Endothelial cell of umbilical vein (primary cell): ENCODE results near the gene TMC4. TPM values are rescaled to one million over a fixed set of nuclear protein-coding genes. Genes with fewer than 3 reads are reported as not detected.

Experiments
- BruUV-seq: library from RNA; stranded (reverse); fragments of 400-500 nt; replicated peaks from 2 replicates; lab custom pipeline; 2021; lab: Mats Ljungman, UMichigan
- CTCF ChIA-PET: fragments of 300-600, 350-600 bp; sonication (Branson Sonifier 250); formaldehyde crosslinking; loops from one replicate; lab custom pipeline; 2021; ENCODE audit warnings: antibody characterized with exemption, inconsistent platforms; lab: Charles Lee
- POLR2A ChIA-PET: fragments of 300-600, 350-600 bp; sonication (Branson Sonifier 250); formaldehyde crosslinking; loops from one replicate; lab custom pipeline; 2021; ENCODE audit warnings: antibody characterized with exemption, inconsistent platforms; lab: Charles Lee
- DNase-seq: peaks from one replicate; pipeline ENCODE4 v3.0.0-alpha.2; 2011; ENCODE audit warnings: low read depth, low spot score
- FAIRE-seq: peaks from 2 replicates; lab custom pipeline; 2011; peaks lifted over from hg19 to GRCh38; lab: Jason Lieb, UNC
- H2AFZ ChIP-seq: 2 replicates; pipeline ENCODE4 v1.6.0; 2012; ENCODE audit warnings: low read depth, low read length, control low read depth, inconsistent platforms
- H3K27ac ChIP-seq: 2 replicates; pipeline ENCODE4 v1.5.1; 2011; ENCODE audit warnings: low read depth, mild to moderate bottlenecking, control low read depth, low read length, moderate library complexity; ENCODE audit not compliant: insufficient read depth
- H3K27me3 ChIP-seq, 2 experiments: 2 replicates each; pipeline versions ENCODE4 v1.6.0 to v1.6.1; 2011; ENCODE audit warnings: low read length in 2 of 2, mixed read lengths in 1 of 2; ENCODE audit not compliant: control insufficient read depth in 2 of 2, insufficient read depth in 2 of 2
- H3K36me3 ChIP-seq, 2 experiments: 2 replicates in 1 of 2; 3 replicates in 1 of 2; pipeline ENCODE4 v1.5.1; 2011; ENCODE audit warnings: low read length in 2 of 2, mild to moderate bottlenecking in 1 of 2, moderate library complexity in 1 of 2; ENCODE audit not compliant: control insufficient read depth in 2 of 2, insufficient read depth in 2 of 2; ENCODE audit errors: extremely low read depth in 1 of 2
- H3K4me1 ChIP-seq: 3 replicates; pipeline ENCODE4 v1.5.1; 2011; ENCODE audit warnings: mild to moderate bottlenecking, low read length; ENCODE audit not compliant: control insufficient read depth, insufficient read depth; ENCODE audit errors: extremely low read depth
- H3K4me2 ChIP-seq: 2 replicates; pipeline ENCODE4 v1.6.1; 2011; ENCODE audit warnings: low read length, control low read depth, mixed read lengths; ENCODE audit not compliant: insufficient read depth
- H3K4me3 ChIP-seq, 3 experiments: fragments of 200-600 bp in 1 of 3; sonication (generic), shearing (Covaris generic) in 1 of 3; replicated peaks in 1 of 3; 2 replicates each; pipeline ENCODE4 v1.5.1; 2011 to 2016; ENCODE audit warnings: control low read depth in 3 of 3, low read length in 3 of 3, mild to moderate bottlenecking in 2 of 3, inconsistent platforms in 1 of 3, low read depth in 1 of 3, moderate library complexity in 1 of 3; ENCODE audit not compliant: insufficient read depth in 1 of 3
- H3K79me2 ChIP-seq: 2 replicates; pipeline ENCODE4 v1.6.0; 2012; ENCODE audit warnings: low read length, inconsistent platforms; ENCODE audit not compliant: control insufficient read depth, insufficient read depth
- H3K9ac ChIP-seq: replicated peaks from 2 replicates; pipeline ENCODE3; 2011; ENCODE audit warnings: low read length, control low read depth; ENCODE audit not compliant: insufficient read depth; ENCODE audit errors: extremely low read depth
- H3K9me1 ChIP-seq: replicated peaks from 3 replicates; pipeline ENCODE4 v1.6.0; 2011; ENCODE audit warnings: mild to moderate bottlenecking, low read length; ENCODE audit not compliant: control insufficient read depth, insufficient read depth; ENCODE audit errors: extremely low read depth
- H3K9me3 ChIP-seq: replicated peaks from 2 replicates; pipeline ENCODE4 v1.5.1; 2012; ENCODE audit warnings: low read length, inconsistent platforms; ENCODE audit not compliant: control insufficient read depth, insufficient read depth
- H4K20me1 ChIP-seq: replicated peaks from 2 replicates; pipeline ENCODE3; 2011; ENCODE audit warnings: mild to moderate bottlenecking, low read length; ENCODE audit not compliant: control insufficient read depth, insufficient read depth; ENCODE audit errors: extremely low read depth
- CTCF ChIP-seq, 2 donors: IDR thresholded peaks; 1 replicate in 1 of 2; 2 replicates in 1 of 2; pipeline ENCODE4 v1.5.1; 2011; ENCODE audit warnings: low read length in 2 of 2, mild to moderate bottlenecking in 2 of 2, moderate library complexity in 2 of 2, control low read depth in 1 of 2, inconsistent platforms in 1 of 2, low read depth in 1 of 2; ENCODE audit not compliant: insufficient read depth in 1 of 2; ENCODE audit errors: extremely low read depth in 1 of 2
- EZH2 ChIP-seq: IDR thresholded peaks from 2 replicates; pipeline ENCODE4 v1.6.1; 2012; ENCODE audit warnings: borderline replicate concordance, low read depth, mild to moderate bottlenecking, moderate library complexity, low read length, inconsistent platforms; ENCODE audit not compliant: severe bottlenecking
- FOS ChIP-seq: IDR thresholded peaks from 2 replicates; pipeline ENCODE4 v1.6.1; 2011; ENCODE audit warnings: mild to moderate bottlenecking, low read length, moderate library complexity, borderline replicate concordance; ENCODE audit not compliant: insufficient read depth
- JUN ChIP-seq: IDR thresholded peaks from 2 replicates; pipeline ENCODE4 v1.6.1; 2011; ENCODE audit warnings: borderline replicate concordance, low read depth; ENCODE audit not compliant: insufficient read length, insufficient read depth
- MAX ChIP-seq: IDR thresholded peaks from 2 replicates; pipeline ENCODE4 v1.6.1; 2011; ENCODE audit not compliant: insufficient read depth, insufficient read length
- dilution Hi-C: fragments of 300-500 bp; cut with MboI; formaldehyde crosslinking; loops from one replicate; pipeline ENCODE4 v1.15.0; 2019; ENCODE audit warnings: low sequenced_read_pairs; ENCODE audit not compliant: extremely low pct_ligation_motif_present
- intact Hi-C: fragments of 100-400 bp; cut with micrococcal nuclease; formaldehyde crosslinking; loops from one replicate; pipeline ENCODE4 v1.10.0; 2022
- polyA plus RNA-seq, 4 experiments: library from polyadenylated mRNA; depleted of rRNA in 3 of 4; stranded (reverse) in 3 of 4; unstranded in 1 of 4; fragments of >200 nt; gene quantifications; 2 replicates each; pipeline versions ENCODE4 v1.2.1 to v1.2.3, GENCODE V29; 2011 to 2012; ENCODE audit warnings: missing spikeins in 1 of 4
- total RNA-seq: library from RNA; stranded (reverse); gene quantifications from 2 replicates; pipeline ENCODE4 v1.2.3, GENCODE V29; 2021

The TMC4 gene
- total and polyA plus RNA-seq, 2 donors (not counting 3 experiments of a cell fraction or from before 2014, with no cell fraction given): 0.71 to 1.7 TPM

- H3K4me2 ChIP-seq: no peak overlapping the region
- H3K36me3 ChIP-seq: peaks cover 15 to 68% of the 10 kb centered on the region in 2 experiments
- no TSS peak for BruUV-seq
- peaks cover 7% of the 10 kb centered on the region for H3K4me1 ChIP-seq
- DNase-seq (no peak), FAIRE-seq (no peak)
- H3K9me3 ChIP-seq: no peaks in the 10 kb centered on the region
- no peak overlapping the region for H3K4me3 ChIP-seq
- H3K79me2 ChIP-seq: peaks cover 4% of the 10 kb centered on the region
- no peaks in the 10 kb centered on the region for H3K27me3 ChIP-seq
- intact Hi-C loops (no loop called here), dilution Hi-C loops (no loop called here)
- no peak overlapping the region for H3K27ac ChIP-seq
- H4K20me1 ChIP-seq: no peaks in the 10 kb centered on the region
- POLR2A ChIA-PET: no interaction called here
- H3K9me1 ChIP-seq: no peaks in the 10 kb centered on the region
- no peak overlapping the region for H3K9ac ChIP-seq
- CTCF ChIA-PET: no interaction called here
- TF ChIP-seq MAX (no peak), CTCF (IDR thresholded peaks at IDR 0.05; ENCODE audit: extremely low read depth in 1 of 2, insufficient read depth in 1 of 2, low read depth in 1 of 2, low read length in 2 of 2) (no peak), JUN (no peak), EZH2 (no peak), FOS (no peak)
- no peak overlapping the region for H2AFZ ChIP-seq
These were observed 19.1 kb downstream of the TMC4 start for GRCh38 chr19:54153731-54154326.
